ENCODE data around the gene KCNIP3. TPM values are rescaled to one million over a fixed set of nuclear protein-coding genes. Genes with fewer than 3 reads are reported as not detected.
A peak's percentile ranks its signal among the peaks of the same experiment; 100 is the strongest.

The KCNIP3 gene
- total and polyA plus RNA-seq, 8 donors: 3.5 to 7.5 (median 3.6) TPM

DNA sequence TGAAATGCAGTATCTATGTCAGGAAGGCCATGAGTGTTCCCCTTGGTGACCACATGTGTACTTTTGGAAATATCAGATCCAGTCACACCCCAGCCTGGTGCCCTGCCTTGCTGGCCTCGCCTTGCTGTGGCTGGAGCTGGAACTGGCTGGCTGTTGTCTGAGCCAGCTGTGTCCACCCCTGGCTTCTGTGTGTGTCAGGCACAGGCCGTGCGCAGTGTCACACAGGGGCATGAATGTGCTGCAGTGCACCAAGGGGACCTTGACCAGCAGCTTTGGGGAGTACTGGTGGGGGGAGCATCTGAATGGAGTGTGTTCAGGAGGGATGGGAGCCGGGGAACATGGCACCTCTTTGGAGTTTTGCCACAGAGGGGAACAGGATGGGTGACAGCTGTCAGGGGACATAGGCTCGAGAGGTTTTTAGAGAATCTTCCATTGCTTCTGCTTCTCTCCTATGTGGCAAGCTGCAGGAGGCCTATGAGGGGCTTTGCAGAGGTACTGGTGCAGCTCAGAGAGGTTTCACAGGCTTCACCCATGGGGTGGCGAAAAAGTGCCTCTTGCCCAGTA lies 60.7 kb downstream of the KCNIP3 start:
- H3K4me1 ChIP-seq: no peaks in the 10 kb centered on the region
- FAIRE-seq: no peak
- TF ChIP-seq, protein P1, sequence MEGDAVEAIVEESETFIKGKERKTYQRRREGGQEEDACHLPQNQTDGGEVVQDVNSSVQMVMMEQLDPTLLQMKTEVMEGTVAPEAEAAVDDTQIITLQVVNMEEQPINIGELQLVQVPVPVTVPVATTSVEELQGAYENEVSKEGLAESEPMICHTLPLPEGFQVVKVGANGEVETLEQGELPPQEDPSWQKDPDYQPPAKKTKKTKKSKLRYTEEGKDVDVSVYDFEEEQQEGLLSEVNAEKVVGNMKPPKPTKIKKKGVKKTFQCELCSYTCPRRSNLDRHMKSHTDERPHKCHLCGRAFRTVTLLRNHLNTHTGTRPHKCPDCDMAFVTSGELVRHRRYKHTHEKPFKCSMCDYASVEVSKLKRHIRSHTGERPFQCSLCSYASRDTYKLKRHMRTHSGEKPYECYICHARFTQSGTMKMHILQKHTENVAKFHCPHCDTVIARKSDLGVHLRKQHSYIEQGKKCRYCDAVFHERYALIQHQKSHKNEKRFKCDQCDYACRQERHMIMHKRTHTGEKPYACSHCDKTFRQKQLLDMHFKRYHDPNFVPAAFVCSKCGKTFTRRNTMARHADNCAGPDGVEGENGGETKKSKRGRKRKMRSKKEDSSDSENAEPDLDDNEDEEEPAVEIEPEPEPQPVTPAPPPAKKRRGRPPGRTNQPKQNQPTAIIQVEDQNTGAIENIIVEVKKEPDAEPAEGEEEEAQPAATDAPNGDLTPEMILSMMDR (IDR thresholded peaks at IDR 0.05): no peak
- H3K9me3 ChIP-seq: no peaks in the 10 kb centered on the region
- no peak overlapping the region for H3K27ac ChIP-seq
- no peaks in the 10 kb centered on the region for H3K36me3 ChIP-seq
- no peak overlapping the region for H3K4me3 ChIP-seq
- WGBS, 2 donors: 92 to 93% methylated on average over 6 of the region's 6 CpGs
- intact Hi-C loops (cut with DNase I): no loop called here
- DNase-seq: peak in 2 of 6 donors; percentile 11 to 23
- no peaks in the 10 kb centered on the region for H3K27me3 ChIP-seq
- no peak for ATAC-seq

DNA sequence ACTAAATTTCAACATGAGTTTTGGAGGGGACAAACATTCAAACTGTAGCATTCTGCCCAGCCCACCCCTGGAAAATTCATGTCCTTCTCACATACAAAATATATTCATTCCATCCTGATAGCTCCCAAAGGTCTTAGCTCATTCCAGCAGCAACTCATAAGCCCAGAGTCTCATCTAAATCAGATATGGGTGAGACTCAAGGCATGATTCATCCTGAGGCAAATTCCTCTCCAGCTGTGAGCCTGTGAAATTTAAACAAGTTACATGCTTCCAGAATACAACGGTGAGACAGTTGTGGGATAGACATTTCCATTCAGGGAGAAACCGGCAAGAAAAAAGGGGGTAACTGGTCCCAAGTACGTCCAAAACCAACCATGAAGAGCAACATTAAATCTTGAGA lies 61.9 kb downstream of the KCNIP3 start:
- DNase-seq: no peak
- Histone ChIP-seq H3K4me3 (no peak overlapping the region), H3K4me1 (no peaks in the 10 kb centered on the region), H3K36me3 (no peaks in the 10 kb centered on the region), H3K9me3 (no peaks in the 10 kb centered on the region), H3K27me3 (no peaks in the 10 kb centered on the region), H3K27ac (no peak overlapping the region)
- no peak for FAIRE-seq
- intact Hi-C loops (cut with DNase I): no loop called here
- WGBS, 2 donors: 78 to 83% methylated on average over 3 of the region's 3 CpGs
- ATAC-seq: no peak
- TF ChIP-seq, protein P1 (IDR thresholded peaks at IDR 0.05): no peak

DNA sequence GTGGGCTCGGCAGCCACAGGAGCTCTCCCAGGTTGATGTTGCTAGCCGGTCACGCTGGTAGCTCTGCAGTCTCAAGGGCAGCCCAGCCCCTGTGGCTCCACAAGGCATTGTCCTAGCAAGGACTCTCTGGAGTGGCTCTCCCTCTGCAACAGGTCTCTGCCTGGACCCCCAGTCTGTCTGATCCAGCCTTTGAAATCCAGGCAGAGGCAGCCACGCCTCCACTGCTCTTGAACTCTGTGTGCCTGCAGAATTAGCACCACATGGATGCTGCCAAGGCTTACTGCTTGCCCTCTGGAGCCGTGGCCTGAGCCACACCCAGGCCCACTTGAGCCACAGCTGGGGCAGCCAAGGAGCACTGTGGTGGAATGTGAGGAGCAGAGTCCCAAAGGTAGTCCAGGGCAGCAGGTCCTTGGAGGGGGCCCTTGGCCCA lies 62.4 kb downstream of the KCNIP3 start:
- intact Hi-C loops (cut with DNase I): no loop called here
- TF ChIP-seq, protein P1 (IDR thresholded peaks at IDR 0.05): no peak
- H3K27ac ChIP-seq: no peak overlapping the region
- no peak overlapping the region for H3K4me3 ChIP-seq
- WGBS, 2 donors: 82 to 92% methylated on average over 5 of the region's 5 CpGs
- peak in 1 of 6 donors; percentile 7 for DNase-seq
- no peaks in the 10 kb centered on the region for H3K27me3 ChIP-seq
- ATAC-seq: no peak
- FAIRE-seq: no peak
- H3K36me3 ChIP-seq: no peaks in the 10 kb centered on the region
- H3K9me3 ChIP-seq: no peaks in the 10 kb centered on the region
- H3K4me1 ChIP-seq: no peaks in the 10 kb centered on the region

DNA sequence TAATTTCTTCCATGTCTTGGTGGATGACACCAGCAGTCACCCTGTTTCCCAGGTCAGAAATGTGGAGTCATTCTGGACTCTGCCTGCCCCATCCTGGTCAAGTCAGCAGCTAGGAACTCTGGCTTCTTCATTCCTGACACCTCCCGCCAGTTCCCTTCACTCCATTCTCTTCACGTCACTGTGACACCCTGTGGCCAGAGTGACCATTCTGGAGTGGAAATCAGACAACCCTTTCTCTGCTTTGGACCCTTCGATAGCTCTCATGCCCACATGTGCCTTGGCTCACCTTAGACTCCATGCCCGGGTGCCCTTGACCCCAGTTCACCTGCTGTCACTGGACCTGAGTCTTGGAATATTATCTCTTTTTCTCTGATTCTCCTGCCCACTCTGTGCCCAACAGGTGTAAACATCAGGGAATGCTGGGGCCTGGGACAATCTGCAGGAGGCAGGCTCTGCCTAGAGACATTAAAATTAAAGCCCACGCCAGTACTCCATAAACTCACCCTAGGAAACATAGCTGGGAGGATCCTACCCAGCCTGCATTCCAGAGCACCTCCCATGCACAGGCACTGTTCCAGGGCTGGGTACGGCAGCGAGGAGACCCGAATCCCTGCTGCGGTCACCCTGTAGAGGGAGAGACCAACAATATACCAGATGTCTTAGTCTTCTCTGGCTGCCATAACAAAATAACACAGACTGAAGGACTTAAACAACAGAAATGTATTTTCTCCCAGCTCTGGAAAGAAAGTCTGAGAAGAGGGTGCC lies 64.3 kb downstream of the KCNIP3 start:
- no peak for FAIRE-seq
- DNase-seq: peak in 2 of 6 donors; percentile 3 to 16

More for the DNA sequence above, 64.3 kb downstream of the KCNIP3 start:
- TF ChIP-seq, protein P1 (IDR thresholded peaks at IDR 0.05): no peak
- no peak for ATAC-seq
- WGBS, 2 donors: 83 to 90% methylated on average over 9 of the region's 9 CpGs
- no peak overlapping the region for H3K4me3 ChIP-seq
- intact Hi-C loops (cut with DNase I): no loop called here
- no peaks in the 10 kb centered on the region for H3K36me3 ChIP-seq
- no peaks in the 10 kb centered on the region for H3K9me3 ChIP-seq
- no peaks in the 10 kb centered on the region for H3K4me1 ChIP-seq
- H3K27me3 ChIP-seq: no peaks in the 10 kb centered on the region
- no peak overlapping the region for H3K27ac ChIP-seq

Measured in pancreas (tissue), 10 donors.